ENCODE measurements around the gene SIGLECL1.

- TF ChIP-seq CTCF (IDR thresholded peaks at IDR 0.05; ENCODE audit: low read depth, low read length) = no peak
- no peak for TF ChIP-seq EZH2phosphoT487 (IDR thresholded peaks at IDR 0.05; ENCODE audit: low read depth)
Measured at GRCh38 chr19:51317376-51317775, 66.5 kb downstream of the SIGLECL1 start.
